DOHH2 (cell line): ENCODE results near the gene DDR1.

Experiments used
- H3F3A ChIP-seq: fragments of 200-600 bp; sonication (generic), shearing (Covaris generic); 2 replicates; pipeline ENCODE4 v1.6.0; 2016; ENCODE audit warnings: antibody characterized with exemption, mild to moderate bottlenecking; ENCODE audit not compliant: control insufficient read depth, insufficient read depth
- H3K27ac ChIP-seq: fragments of 200-600 bp; sonication (generic); 2 replicates; pipeline ENCODE4 v1.5.1; 2014; ENCODE audit warnings: low read depth, mild to moderate bottlenecking, low read length, moderate library complexity
- H3K27me3 ChIP-seq: fragments of 200-600 bp; sonication (generic); 2 replicates; pipeline ENCODE4 v1.6.1; 2014; ENCODE audit warnings: mild to moderate bottlenecking, low read length, mixed read lengths; ENCODE audit not compliant: control insufficient read depth
- H3K36me3 ChIP-seq: fragments of 200-600 bp; sonication (generic); 2 replicates; pipeline ENCODE4 v1.6.1; 2014; ENCODE audit warnings: mild to moderate bottlenecking, low read length, moderate library complexity, mixed read lengths; ENCODE audit not compliant: control insufficient read depth
- H3K4me1 ChIP-seq: fragments of 200-600 bp; sonication (generic); 2 replicates; pipeline ENCODE4 v1.6.1; 2014; ENCODE audit warnings: mild to moderate bottlenecking, low read length, mixed read lengths; ENCODE audit not compliant: control insufficient read depth
- H3K4me2 ChIP-seq: fragments of 200-600 bp; sonication (generic); 2 replicates; pipeline ENCODE4 v1.6.0; 2014; ENCODE audit warnings: mild to moderate bottlenecking, low read length, moderate library complexity
- H3K4me3 ChIP-seq: fragments of 200-600 bp; sonication (generic); 2 replicates; pipeline ENCODE4 v1.5.1; 2014; ENCODE audit warnings: mild to moderate bottlenecking, low read length, mixed read lengths
- H3K79me2 ChIP-seq: fragments of 200-600 bp; sonication (generic); 2 replicates; pipeline ENCODE4 v1.6.1; 2014; ENCODE audit warnings: mild to moderate bottlenecking, low read length, mixed read lengths; ENCODE audit not compliant: control insufficient read depth
- H3K9me2 ChIP-seq: fragments of 200-600 bp; sonication (generic); replicated peaks from 2 replicates; pipeline ENCODE4 v1.6.1; 2014; ENCODE audit warnings: mild to moderate bottlenecking, low read length, mixed read lengths; ENCODE audit not compliant: control insufficient read depth
- H3K9me3 ChIP-seq: fragments of 200-600 bp; sonication (generic); 2 replicates; pipeline ENCODE4 v1.6.1; 2014; ENCODE audit warnings: antibody characterized with exemption, low read length, mixed read lengths; ENCODE audit not compliant: control insufficient read depth, insufficient read depth
- H4K20me1 ChIP-seq: fragments of 200-600 bp; sonication (generic); 2 replicates; pipeline ENCODE4 v1.6.0; 2014; ENCODE audit warnings: low read depth, mild to moderate bottlenecking, antibody characterized with exemption, low read length, moderate library complexity; ENCODE audit not compliant: control insufficient read depth, insufficient read depth
- CTCF ChIP-seq: fragments of 200-600 bp; sonication (generic); IDR thresholded peaks from one replicate; pipeline ENCODE4 v1.5.1; 2014; ENCODE audit warnings: antibody characterized with exemption, mild to moderate bottlenecking, low read depth, low read length; ENCODE audit not compliant: poor library complexity, severe bottlenecking
- EZH2phosphoT487 ChIP-seq: fragments of 200-600 bp; sonication (generic); IDR thresholded peaks from 2 replicates; pipeline ENCODE4 v1.6.1; 2017; ENCODE audit warnings: borderline replicate concordance, mild to moderate bottlenecking, antibody characterized with exemption, low read length, moderate library complexity, mixed read lengths

DDR1 gene

GRCh38 chr6:30885481-30885998 lies 1.2 kb downstream of the DDR1 start:
- H4K20me1 ChIP-seq = peaks cover 4% of the 10 kb centered on the region; the same call in 1 of the 2 replicates
- TF ChIP-seq EZH2phosphoT487 (no peak), CTCF (no peak)
- peaks cover 15% of the 10 kb centered on the region for H3F3A ChIP-seq
- H3K79me2 ChIP-seq = peaks cover 21% of the 10 kb centered on the region
- H3K4me2 ChIP-seq = peak overlapping the region; percentile 98
- peak overlapping the region; percentile 97; the same call in 1 of the 2 replicates for H3K27ac ChIP-seq
- peak overlapping the region; percentile 78 for H3K4me3 ChIP-seq
- H3K4me1 ChIP-seq = peaks cover 56% of the 10 kb centered on the region
- no peaks in the 10 kb centered on the region for H3K9me2 ChIP-seq
- no peaks in the 10 kb centered on the region for H3K9me3 ChIP-seq
- no peaks in the 10 kb centered on the region; the same call in 1 of the 2 replicates for H3K36me3 ChIP-seq
- H3K27me3 ChIP-seq = no peaks in the 10 kb centered on the region

GRCh38 chr6:30885999-30886896 lies 1.9 kb downstream of the DDR1 start:
- H3K4me2 ChIP-seq = peak overlapping the region; percentile 98
- H3K27me3 ChIP-seq = no peaks in the 10 kb centered on the region
- peaks cover 21% of the 10 kb centered on the region for H3K79me2 ChIP-seq
- H4K20me1 ChIP-seq = peaks cover 4% of the 10 kb centered on the region; the same call in 1 of the 2 replicates
- peaks cover 15% of the 10 kb centered on the region for H3F3A ChIP-seq
- TF ChIP-seq EZH2phosphoT487 (no peak), CTCF (no peak)
- H3K4me3 ChIP-seq = peak overlapping the region; percentile 78
- no peaks in the 10 kb centered on the region; the same call in 1 of the 2 replicates for H3K36me3 ChIP-seq
- peaks cover 56% of the 10 kb centered on the region for H3K4me1 ChIP-seq
- no peak overlapping the region for H3K27ac ChIP-seq
- no peaks in the 10 kb centered on the region for H3K9me3 ChIP-seq
- H3K9me2 ChIP-seq = no peaks in the 10 kb centered on the region

GRCh38 chr6:30886897-30887255 lies 2.6 kb downstream of the DDR1 start:
- Histone ChIP-seq H3K79me2 (peaks cover 21% of the 10 kb centered on the region), H3K4me1 (peaks cover 51% of the 10 kb centered on the region), H3K9me3 (no peaks in the 10 kb centered on the region), H3K4me2 (peak overlapping the region; percentile 98), H3F3A (peaks cover 15% of the 10 kb centered on the region), H3K9me2 (no peaks in the 10 kb centered on the region), H4K20me1 (peaks cover 4% of the 10 kb centered on the region; the same call in 1 of the 2 replicates), H3K27me3 (no peaks in the 10 kb centered on the region), H3K27ac (no peak overlapping the region), H3K36me3 (no peaks in the 10 kb centered on the region; the same call in 1 of the 2 replicates), H3K4me3 (no peak overlapping the region)
- TF ChIP-seq EZH2phosphoT487 = no peak
- TF ChIP-seq CTCF = no peak
